Measurements from ENCODE around the gene COL20A1. TPM values are rescaled to one million over a fixed set of nuclear protein-coding genes. Genes with fewer than 3 reads are reported as not detected.

Gene COL20A1
- total and polyA plus RNA-seq, 7 experiments from 2014 or later = 0.08 TPM; not detected in 6

DNA sequence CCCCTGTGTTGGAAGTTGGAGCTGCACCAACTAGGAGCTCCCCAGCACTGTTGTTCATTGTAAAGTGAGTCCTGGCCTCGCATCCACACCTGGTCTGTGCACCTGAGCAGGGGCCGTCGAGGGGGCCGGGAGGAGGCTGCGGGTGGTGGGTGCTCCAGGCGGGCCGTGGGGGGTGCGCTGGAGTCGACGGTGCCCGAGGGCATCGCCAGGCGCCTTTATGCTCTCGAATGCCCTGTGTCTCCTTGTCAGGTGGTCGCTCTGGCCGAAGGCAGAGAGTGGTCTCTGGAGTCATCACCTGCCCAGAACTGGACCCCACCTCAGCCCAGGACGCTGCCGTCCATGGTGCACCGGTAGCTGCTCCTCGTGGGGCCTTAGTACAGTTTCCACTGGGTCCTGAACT is 16.0 kb upstream of the COL20A1 start:
- CTCF ChIA-PET = no interaction called here
- Mint-ChIP-seq H3K27ac (no peak overlapping the region), H3K4me1 (peaks cover 13 to 25% (median 20%) of the 10 kb centered on the region in 7 donors), H3K27me3 (no peaks in the 10 kb centered on the region), H3K9me3 (no peaks in the 10 kb centered on the region), H3K4me3 (no peak overlapping the region), H3K36me3 (peaks cover 0 to 4% (median 2%) of the 10 kb centered on the region in 5 donors)
- no peak for DNase-seq
- H3K9me3 ChIP-seq (ENCODE audit: control insufficient read depth in 2 of 3, low read length in 3 of 3) = no peaks in the 10 kb centered on the region
- ATAC-seq = no peak
- H3K36me3 ChIP-seq (ENCODE audit: control insufficient read depth in 2 of 3, insufficient read depth in 3 of 3, low read length in 3 of 3) = peaks cover 3 to 66% (median 7%) of the 10 kb centered on the region in 3 experiments
- no peak overlapping the region for H3K27ac ChIP-seq (ENCODE audit: low read depth, low read length)
- POLR2A ChIA-PET = no interaction called here
- no peak overlapping the region for H3K4me3 ChIP-seq (ENCODE audit: low read length)
- intact Hi-C loops (cut with micrococcal nuclease) = no loop called here
- peaks cover 10 to 16% of the 10 kb centered on the region in 2 donors for H3K4me1 ChIP-seq (ENCODE audit: control insufficient read depth in 2 of 2, insufficient read depth in 2 of 2, low read length in 2 of 2)
- no peaks in the 10 kb centered on the region for H3K27me3 ChIP-seq (ENCODE audit: control insufficient read depth in 2 of 2, insufficient read depth in 2 of 2, low read length in 2 of 2)

DNA sequence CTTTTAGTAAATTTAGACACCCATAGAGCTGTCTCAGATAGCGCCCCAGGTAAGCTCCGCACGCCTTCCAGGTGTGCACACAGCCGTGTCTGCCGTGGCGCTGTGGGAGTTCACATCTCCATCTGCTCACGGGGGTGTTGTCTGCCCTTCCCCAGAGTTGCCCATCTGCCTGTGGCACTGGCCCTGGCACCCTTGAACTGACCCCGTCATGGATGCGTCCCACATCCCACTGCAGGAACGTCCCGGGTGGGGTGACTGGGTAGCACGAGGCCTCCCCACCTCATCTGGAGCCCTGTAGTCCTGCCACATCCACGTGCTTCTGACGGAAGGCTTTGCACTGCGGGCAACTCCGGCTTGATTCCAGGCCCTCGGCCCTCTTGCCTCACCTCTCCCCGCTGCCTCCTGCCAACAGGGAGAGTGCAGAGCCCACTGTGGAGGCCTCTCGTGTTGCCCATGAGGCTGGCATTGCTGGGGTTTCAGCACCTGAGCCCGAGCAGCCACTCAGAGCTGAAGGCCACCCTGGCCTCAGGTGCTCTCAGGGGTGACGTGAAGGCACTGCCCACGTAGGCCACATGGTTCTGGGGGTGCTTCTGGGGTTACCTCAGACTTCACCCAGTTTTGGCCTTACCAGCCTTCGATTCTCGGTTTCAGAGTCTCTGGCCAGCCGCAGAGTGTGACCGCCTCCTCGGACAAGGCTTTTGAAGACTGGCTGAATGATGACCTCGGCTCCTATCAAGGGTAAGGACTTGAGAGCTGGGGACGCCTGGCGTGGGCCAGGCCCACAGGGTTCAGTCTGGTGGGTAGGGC is 15.3 kb upstream of the COL20A1 start:
- ChIA-PET CTCF (interaction anchor here (0.6 kb wide), 1 partner anchor 134 kb away, joined by 3 read pairs; no protein-coding TSS in a partner anchor), POLR2A (no interaction called here)
- Histone ChIP-seq H3K4me1 (ENCODE audit: control insufficient read depth in 2 of 2, insufficient read depth in 2 of 2, low read length in 2 of 2) (peaks cover 10 to 15% of the 10 kb centered on the region in 2 donors), H3K27ac (ENCODE audit: low read depth, low read length) (no peak overlapping the region), H3K27me3 (ENCODE audit: control insufficient read depth in 2 of 2, insufficient read depth in 2 of 2, low read length in 2 of 2) (no peaks in the 10 kb centered on the region), H3K36me3 (ENCODE audit: control insufficient read depth in 2 of 3, insufficient read depth in 3 of 3, low read length in 3 of 3) (peaks cover 3 to 74% (median 7%) of the 10 kb centered on the region in 3 experiments), H3K4me3 (ENCODE audit: low read length) (no peak overlapping the region), H3K9me3 (ENCODE audit: control insufficient read depth in 2 of 3, low read length in 3 of 3) (no peaks in the 10 kb centered on the region)
- Mint-ChIP-seq H3K27ac (no peak overlapping the region), H3K27me3 (no peaks in the 10 kb centered on the region), H3K36me3 (peaks cover 0 to 4% (median 2%) of the 10 kb centered on the region in 5 donors), H3K4me3 (no peak overlapping the region), H3K4me1 (peaks cover 13 to 25% (median 20%) of the 10 kb centered on the region in 7 donors), H3K9me3 (no peaks in the 10 kb centered on the region)
- DNase-seq = no peak
- no peak for ATAC-seq
- intact Hi-C loops (cut with micrococcal nuclease) = no loop called here

DNA sequence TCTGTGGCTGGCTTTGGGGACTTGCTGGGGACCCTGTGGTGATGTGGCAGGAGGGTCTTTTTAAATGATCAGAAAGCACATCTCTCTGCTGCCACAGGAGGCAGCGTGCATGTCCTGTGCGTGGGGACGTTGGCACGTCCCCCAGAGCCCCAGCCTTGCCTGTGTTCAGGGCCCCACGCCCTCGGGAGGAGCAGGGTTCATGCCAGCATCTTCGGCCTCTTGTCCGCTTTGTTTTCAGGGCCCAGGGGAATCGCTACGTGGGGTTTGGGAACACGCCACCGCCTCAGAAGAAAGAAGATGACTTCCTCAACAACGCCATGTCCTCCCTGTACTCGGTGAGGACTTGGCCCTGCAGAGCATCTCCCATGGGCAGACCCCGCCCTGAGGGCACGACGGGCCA is 14.3 kb upstream of the COL20A1 start:
- H3K27me3 ChIP-seq (ENCODE audit: control insufficient read depth in 2 of 2, insufficient read depth in 2 of 2, low read length in 2 of 2) = no peaks in the 10 kb centered on the region
- DNase-seq (no peak), ATAC-seq (no peak)
- POLR2A ChIA-PET = no interaction called here
- Mint-ChIP-seq H3K36me3 (peaks cover 0 to 4% (median 2%) of the 10 kb centered on the region in 5 donors), H3K9me3 (no peaks in the 10 kb centered on the region), H3K4me1 (peaks cover 9 to 22% (median 15%) of the 10 kb centered on the region in 7 donors), H3K27me3 (no peaks in the 10 kb centered on the region), H3K4me3 (no peak overlapping the region), H3K27ac (no peak overlapping the region)
- H3K27ac ChIP-seq (ENCODE audit: low read depth, low read length) = no peak overlapping the region
- CTCF ChIA-PET = no interaction called here
- H3K4me3 ChIP-seq (ENCODE audit: low read length) = no peak overlapping the region
- no peaks in the 10 kb centered on the region for H3K9me3 ChIP-seq (ENCODE audit: control insufficient read depth in 2 of 3, low read length in 3 of 3)
- H3K36me3 ChIP-seq (ENCODE audit: control insufficient read depth in 2 of 3, insufficient read depth in 3 of 3, low read length in 3 of 3) = peaks cover 3 to 83% (median 7%) of the 10 kb centered on the region in 3 experiments
- peaks cover 4 to 11% of the 10 kb centered on the region in 2 donors for H3K4me1 ChIP-seq (ENCODE audit: control insufficient read depth in 2 of 2, insufficient read depth in 2 of 2, low read length in 2 of 2)
- intact Hi-C loops (cut with micrococcal nuclease) = no loop called here

DNA sequence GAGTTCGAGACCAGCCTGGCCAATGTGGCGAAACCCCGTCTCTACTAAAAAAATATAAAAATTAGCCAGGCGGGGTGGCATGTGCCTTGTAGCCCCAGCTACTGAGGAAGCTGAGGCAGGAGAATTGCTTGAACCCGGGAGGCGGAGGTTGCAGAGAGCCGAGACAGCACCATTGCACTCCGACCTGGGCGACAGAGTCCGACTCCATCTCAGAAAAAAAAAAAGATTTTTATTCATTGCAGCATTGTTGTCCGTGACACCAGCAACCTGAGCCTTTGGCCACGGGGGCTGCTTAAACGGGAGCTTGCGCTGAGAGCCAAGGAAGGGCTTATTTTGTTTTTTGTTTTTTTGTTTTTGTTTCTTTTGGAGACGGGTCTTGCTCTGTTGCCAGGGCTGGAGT is 13.1 kb upstream of the COL20A1 start:
- ChIA-PET POLR2A (interaction anchor here (0.6 kb wide), 1 partner anchor 246 kb away, joined by 5 read pairs; no protein-coding TSS in a partner anchor), CTCF (no interaction called here)
- Mint-ChIP-seq H3K4me1 (peaks cover under 1 to 12% (median 6%) of the 10 kb centered on the region in 7 donors), H3K4me3 (no peak overlapping the region), H3K36me3 (peaks cover 0 to 4% (median 3%) of the 10 kb centered on the region in 5 donors), H3K27ac (no peak overlapping the region), H3K27me3 (no peaks in the 10 kb centered on the region), H3K9me3 (no peaks in the 10 kb centered on the region)
- Histone ChIP-seq H3K4me3 (ENCODE audit: low read length) (no peak overlapping the region), H3K27me3 (ENCODE audit: control insufficient read depth in 2 of 2, insufficient read depth in 2 of 2, low read length in 2 of 2) (no peaks in the 10 kb centered on the region), H3K36me3 (ENCODE audit: control insufficient read depth in 2 of 3, insufficient read depth in 3 of 3, low read length in 3 of 3) (peaks cover 3 to 95% (median 7%) of the 10 kb centered on the region in 3 experiments), H3K27ac (ENCODE audit: low read depth, low read length) (no peak overlapping the region), H3K4me1 (ENCODE audit: control insufficient read depth in 2 of 2, insufficient read depth in 2 of 2, low read length in 2 of 2) (no peaks in the 10 kb centered on the region), H3K9me3 (ENCODE audit: control insufficient read depth in 2 of 3, low read length in 3 of 3) (no peaks in the 10 kb centered on the region)
- DNase-seq = no peak
- no peak for ATAC-seq
- intact Hi-C loops (cut with micrococcal nuclease) = no loop called here

- peaks cover 3 to 99% (median 7%) of the 10 kb centered on the region in 3 experiments for H3K36me3 ChIP-seq (ENCODE audit: control insufficient read depth in 2 of 3, insufficient read depth in 3 of 3, low read length in 3 of 3)
- DNase-seq (no peak), ATAC-seq (no peak)
- H3K9me3 Mint-ChIP-seq = no peaks in the 10 kb centered on the region
- H3K27ac ChIP-seq (ENCODE audit: low read depth, low read length) = no peak overlapping the region
- H3K27me3 ChIP-seq (ENCODE audit: control insufficient read depth in 2 of 2, insufficient read depth in 2 of 2, low read length in 2 of 2) = no peaks in the 10 kb centered on the region
- H3K4me1 Mint-ChIP-seq = peaks cover 0 to 9% (median 4%) of the 10 kb centered on the region in 7 donors
- H3K4me1 ChIP-seq (ENCODE audit: control insufficient read depth in 2 of 2, insufficient read depth in 2 of 2, low read length in 2 of 2) = no peaks in the 10 kb centered on the region
- H3K9me3 ChIP-seq (ENCODE audit: control insufficient read depth in 2 of 3, low read length in 3 of 3) = no peaks in the 10 kb centered on the region
- H3K4me3 Mint-ChIP-seq = no peak overlapping the region
- intact Hi-C loops (cut with micrococcal nuclease) = no loop called here
- H3K4me3 ChIP-seq (ENCODE audit: low read length) = no peak overlapping the region
- peaks cover 0 to 4% (median 3%) of the 10 kb centered on the region in 5 donors for H3K36me3 Mint-ChIP-seq
- ChIA-PET CTCF (no interaction called here), POLR2A (no interaction called here)
- no peak overlapping the region for H3K27ac Mint-ChIP-seq
- H3K27me3 Mint-ChIP-seq = no peaks in the 10 kb centered on the region
Measured at GRCh38 chr20:63280371-63280770, 12.6 kb upstream of the COL20A1 start.

DNA sequence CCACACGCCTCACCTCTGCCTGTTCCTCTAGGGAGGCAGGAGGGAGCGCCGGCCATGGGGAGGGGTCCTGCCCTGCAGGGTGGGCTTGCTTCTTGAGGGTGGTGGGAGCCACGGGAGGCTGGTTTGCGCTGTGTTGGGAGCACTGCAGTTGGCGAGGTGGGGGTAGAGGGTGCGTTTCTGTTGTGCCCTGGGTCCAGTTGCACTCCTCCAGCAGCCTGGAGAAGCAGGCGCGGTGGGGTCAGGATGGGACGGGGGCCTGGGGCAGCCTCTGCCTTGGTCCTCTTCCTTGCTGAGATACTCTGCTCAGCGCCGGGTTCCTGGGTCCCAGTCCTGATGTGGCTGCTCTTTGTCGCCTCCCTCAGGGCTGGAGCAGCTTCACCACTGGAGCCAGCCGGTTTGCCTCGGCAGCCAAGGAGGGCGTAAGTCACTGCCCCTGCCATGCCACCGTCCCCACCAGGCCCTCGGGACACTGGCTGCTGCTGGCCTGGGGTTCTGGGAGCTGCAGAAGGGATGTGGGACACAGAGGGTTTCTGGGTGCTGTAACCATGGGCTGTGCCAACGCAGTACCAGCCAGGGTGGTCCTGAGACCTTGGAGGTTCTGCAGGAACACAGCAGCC is 11.9 kb upstream of the COL20A1 start:
- DNase-seq (no peak), ATAC-seq (no peak)
- Mint-ChIP-seq H3K4me3 (no peak overlapping the region), H3K27ac (no peak overlapping the region), H3K36me3 (peaks cover 0 to 4% (median 3%) of the 10 kb centered on the region in 5 donors), H3K27me3 (no peaks in the 10 kb centered on the region), H3K9me3 (no peaks in the 10 kb centered on the region), H3K4me1 (peaks cover 0 to 6% (median 3%) of the 10 kb centered on the region in 7 donors)
- ChIA-PET CTCF (no interaction called here), POLR2A (interaction anchor here (0.9 kb wide), 1 partner anchor 8 kb away, joined by 4 read pairs; the partner anchor contains the start of gene ARFGAP1)
- H3K9me3 ChIP-seq (ENCODE audit: control insufficient read depth in 2 of 3, low read length in 3 of 3) = no peaks in the 10 kb centered on the region
- intact Hi-C loops (cut with micrococcal nuclease) = no loop called here
- H3K4me1 ChIP-seq (ENCODE audit: control insufficient read depth in 2 of 2, insufficient read depth in 2 of 2, low read length in 2 of 2) = no peaks in the 10 kb centered on the region
- no peak overlapping the region for H3K27ac ChIP-seq (ENCODE audit: low read depth, low read length)
- H3K4me3 ChIP-seq (ENCODE audit: low read length) = no peak overlapping the region
- peaks cover 3 to 99% (median 7%) of the 10 kb centered on the region in 3 experiments for H3K36me3 ChIP-seq (ENCODE audit: control insufficient read depth in 2 of 3, insufficient read depth in 3 of 3, low read length in 3 of 3)
- H3K27me3 ChIP-seq (ENCODE audit: control insufficient read depth in 2 of 2, insufficient read depth in 2 of 2, low read length in 2 of 2) = no peaks in the 10 kb centered on the region

Data from naive thymus-derived CD4-positive, alpha-beta T cell (primary cell).